Measurements from ENCODE around the gene LYSMD2.

GRCh38 chr15:51755790-51756189 is 18.3 kb upstream of the LYSMD2 start:
- TF ChIP-seq EZH2 (IDR thresholded peaks at IDR 0.05; ENCODE audit: borderline replicate concordance, low read depth, low read length) (no peak), PATZ1 (CRISPR knock-in tag; IDR thresholded peaks at IDR 0.05; ENCODE audit: borderline replicate concordance) (no peak), FOXO4 (CRISPR knock-in tag; IDR thresholded peaks at IDR 0.05) (no peak), FOS (IDR thresholded peaks at IDR 0.05; ENCODE audit: extremely low read depth, insufficient read length) (no peak), ATF4 (CRISPR knock-in tag; IDR thresholded peaks at IDR 0.05) (no peak), NR3C1 (CRISPR knock-in tag; IDR thresholded peaks at IDR 0.05) (no peak), REST (IDR thresholded peaks at IDR 0.05; ENCODE audit: borderline replicate concordance) (no peak), REST (CRISPR knock-in tag; IDR thresholded peaks at IDR 0.05; ENCODE audit: low read depth) (no peak), POLR2A (conservative IDR thresholded peaks at IDR 0.05) (no peak), ZBTB7A (IDR thresholded peaks at IDR 0.05; ENCODE audit: borderline replicate concordance, control insufficient read depth, low read depth, low read length) (no peak)

Measured in K562 (cell line).